Measurements from ENCODE around the gene CHMP2A.

DNA sequence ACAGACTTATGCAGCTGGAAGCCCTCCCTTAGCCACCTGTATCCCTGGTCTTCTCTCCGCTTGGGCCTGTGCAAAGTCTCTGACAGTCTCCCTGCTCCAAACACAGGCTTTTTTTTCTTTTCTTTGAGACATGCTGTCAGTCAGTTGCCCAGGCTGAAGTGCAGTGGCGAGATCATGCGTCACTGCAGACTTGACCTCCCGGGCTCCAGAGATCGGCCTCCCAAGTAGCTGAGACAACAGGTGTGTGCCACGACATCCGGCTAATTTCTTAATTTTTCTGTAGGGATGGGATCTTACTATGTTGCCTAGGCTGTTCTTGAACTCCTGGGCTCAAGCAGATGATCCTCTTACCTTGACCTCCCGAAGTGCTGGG is 16.7 kb upstream of the CHMP2A start:
- TF ChIP-seq, protein P1, sequence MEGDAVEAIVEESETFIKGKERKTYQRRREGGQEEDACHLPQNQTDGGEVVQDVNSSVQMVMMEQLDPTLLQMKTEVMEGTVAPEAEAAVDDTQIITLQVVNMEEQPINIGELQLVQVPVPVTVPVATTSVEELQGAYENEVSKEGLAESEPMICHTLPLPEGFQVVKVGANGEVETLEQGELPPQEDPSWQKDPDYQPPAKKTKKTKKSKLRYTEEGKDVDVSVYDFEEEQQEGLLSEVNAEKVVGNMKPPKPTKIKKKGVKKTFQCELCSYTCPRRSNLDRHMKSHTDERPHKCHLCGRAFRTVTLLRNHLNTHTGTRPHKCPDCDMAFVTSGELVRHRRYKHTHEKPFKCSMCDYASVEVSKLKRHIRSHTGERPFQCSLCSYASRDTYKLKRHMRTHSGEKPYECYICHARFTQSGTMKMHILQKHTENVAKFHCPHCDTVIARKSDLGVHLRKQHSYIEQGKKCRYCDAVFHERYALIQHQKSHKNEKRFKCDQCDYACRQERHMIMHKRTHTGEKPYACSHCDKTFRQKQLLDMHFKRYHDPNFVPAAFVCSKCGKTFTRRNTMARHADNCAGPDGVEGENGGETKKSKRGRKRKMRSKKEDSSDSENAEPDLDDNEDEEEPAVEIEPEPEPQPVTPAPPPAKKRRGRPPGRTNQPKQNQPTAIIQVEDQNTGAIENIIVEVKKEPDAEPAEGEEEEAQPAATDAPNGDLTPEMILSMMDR (IDR thresholded peaks at IDR 0.05), result no peak
- no peak for TF ChIP-seq POLR2A (IDR thresholded peaks at IDR 0.05)
- TF ChIP-seq POLR2AphosphoS5 (IDR thresholded peaks at IDR 0.05), result no peak
